ENCODE measurements around the gene NFATC2. TPM values are rescaled to one million over a fixed set of nuclear protein-coding genes. Genes with fewer than 3 reads are reported as not detected.

NFATC2 gene
- total and polyA plus RNA-seq, 12 donors = 0.61 to 7.7 (median 4.0) TPM

GRCh38 chr20:51352791-51353190 is 189.7 kb downstream of the NFATC2 start:
- Histone ChIP-seq H3K27me3 (no peaks in the 10 kb centered on the region), H3K9me3 (replicated peaks in 1 of 3) (no peaks in the 10 kb centered on the region), H3K27ac (no peak overlapping the region), H3K4me1 (replicated peaks in 1 of 2) (no peaks in the 10 kb centered on the region), H3K4me3 (no peak overlapping the region), H3K36me3 (replicated peaks in 1 of 2) (no peaks in the 10 kb centered on the region)
- intact Hi-C loops (cut with DNase I) = no loop called here
- WGBS, 4 donors = 93 to 95% (median 94%) methylated on average over 11 of the region's 11 CpGs
- DNase-seq = no peak
- TF ChIP-seq POLR2A (IDR thresholded peaks at IDR 0.05) (no peak), CTCF (IDR thresholded peaks at IDR 0.05) (no peak)

GRCh38 chr20:51350941-51351631 is 191.4 kb downstream of the NFATC2 start:
- Histone ChIP-seq H3K4me3 (no peak overlapping the region), H3K4me1 (replicated peaks in 1 of 2) (no peaks in the 10 kb centered on the region), H3K36me3 (replicated peaks in 1 of 2) (no peaks in the 10 kb centered on the region), H3K27me3 (no peaks in the 10 kb centered on the region), H3K27ac (no peak overlapping the region), H3K9me3 (replicated peaks in 1 of 3) (no peaks in the 10 kb centered on the region)
- intact Hi-C loops (cut with DNase I) = no loop called here
- TF ChIP-seq POLR2A (IDR thresholded peaks at IDR 0.05) = no peak
- no peak for TF ChIP-seq CTCF (IDR thresholded peaks at IDR 0.05)
- DNase-seq = no peak
- WGBS, 4 donors = 72 to 75% (median 73%) methylated on average over 6 of the region's 6 CpGs

GRCh38 chr20:51348876-51349275 is 193.6 kb downstream of the NFATC2 start:
- Histone ChIP-seq H3K4me3 (no peak overlapping the region), H3K36me3 (replicated peaks in 1 of 2) (no peaks in the 10 kb centered on the region), H3K9me3 (replicated peaks in 1 of 3) (no peaks in the 10 kb centered on the region), H3K27me3 (no peaks in the 10 kb centered on the region), H3K4me1 (replicated peaks in 1 of 2) (no peaks in the 10 kb centered on the region), H3K27ac (no peak overlapping the region)
- 88 to 95% (median 91%) methylated on average over 4 of the region's 4 CpGs for WGBS, 4 donors
- no peak for DNase-seq
- no peak for TF ChIP-seq POLR2A (IDR thresholded peaks at IDR 0.05)
- no peak for TF ChIP-seq CTCF (IDR thresholded peaks at IDR 0.05)
- intact Hi-C loops (cut with DNase I) = no loop called here

GRCh38 chr20:51347831-51348230 is 194.7 kb downstream of the NFATC2 start:
- TF ChIP-seq POLR2A (IDR thresholded peaks at IDR 0.05) = no peak
- no peak for TF ChIP-seq CTCF (IDR thresholded peaks at IDR 0.05)
- Histone ChIP-seq H3K4me3 (no peak overlapping the region), H3K27ac (no peak overlapping the region), H3K9me3 (replicated peaks in 1 of 3) (no peaks in the 10 kb centered on the region), H3K4me1 (replicated peaks in 1 of 2) (no peaks in the 10 kb centered on the region), H3K36me3 (replicated peaks in 1 of 2) (no peaks in the 10 kb centered on the region), H3K27me3 (no peaks in the 10 kb centered on the region)
- no peak for DNase-seq
- intact Hi-C loops (cut with DNase I) = no loop called here
- 57 to 83% (median 77%) methylated on average over 1 of the region's 1 CpG for WGBS, 4 donors
